HG03520 (cell line): ENCODE data around the gene AADACL3.
"Not testable (repeated sequence)": the region's sequence is repeated elsewhere in the genome, so short reads cannot be mapped to it uniquely, and the experiment has no call there.

Experiments
- ATAC-seq: cut with Tn5 transposase; IDR thresholded peaks from one replicate; pipeline ENCODE4 v1.9.1; 2021; ENCODE audit warnings: mild to moderate bottlenecking, moderate library complexity; ENCODE audit not compliant: unreplicated experiment

AADACL3 gene

GRCh38 chr1:12714710-12715475, 1.0 kb upstream of the AADACL3 start:
- ATAC-seq = no peak

- no peak for ATAC-seq
Measured at GRCh38 chr1:12717301-12717838, 1.5 kb downstream of the AADACL3 start.

GRCh38 chr1:12722626-12723025, 6.7 kb downstream of the AADACL3 start:
- ATAC-seq = no peak

DNA sequence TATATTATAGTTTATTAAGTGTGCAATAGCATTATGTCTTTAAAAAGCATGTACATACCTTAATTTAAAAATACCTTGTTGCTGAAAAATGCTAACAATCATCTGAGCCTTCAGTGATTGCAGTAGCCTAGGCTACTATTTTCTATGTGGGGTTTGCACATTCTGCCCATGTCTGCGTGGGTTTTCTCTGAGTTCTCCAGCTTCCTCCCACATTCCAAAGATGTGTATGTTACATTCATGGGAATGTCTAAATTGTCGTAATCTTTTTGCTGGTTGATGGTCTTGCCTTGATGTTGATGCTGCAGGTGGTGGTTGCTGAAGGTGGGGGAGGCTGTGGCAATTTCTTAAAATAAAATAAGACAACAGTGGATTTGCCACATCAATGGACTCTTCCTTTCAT, 12.5 kb downstream of the AADACL3 start:
- no peak for ATAC-seq

- ATAC-seq = no peak
Measured at GRCh38 chr1:12730156-12730555, 14.2 kb downstream of the AADACL3 start.

- ATAC-seq = not testable (repeated sequence)
Measured at GRCh38 chr1:12731084-12731483, 15.2 kb downstream of the AADACL3 start.

DNA sequence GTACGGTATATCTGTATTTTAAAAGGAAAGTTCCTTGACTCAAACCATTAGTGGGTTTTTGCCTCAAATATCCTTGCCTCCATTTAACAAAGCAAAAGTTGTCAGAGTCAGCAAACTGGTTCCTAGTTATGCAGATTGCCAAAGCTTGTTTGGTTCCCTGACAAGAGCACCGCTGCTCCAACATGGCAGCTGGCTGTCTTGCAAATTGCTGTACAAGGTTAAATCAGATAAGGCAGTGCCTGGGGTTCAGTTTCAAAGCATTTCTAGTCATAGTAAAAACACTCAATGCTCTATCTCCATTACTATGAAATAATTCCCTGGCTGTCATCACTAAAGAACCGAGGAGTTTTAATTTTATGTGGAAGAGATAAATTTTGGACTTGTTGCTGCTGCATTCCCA, 18.7 kb downstream of the AADACL3 start:
- no peak for ATAC-seq

GRCh38 chr1:12738934-12739333, 23.0 kb downstream of the AADACL3 start:
- no peak for ATAC-seq

DNA sequence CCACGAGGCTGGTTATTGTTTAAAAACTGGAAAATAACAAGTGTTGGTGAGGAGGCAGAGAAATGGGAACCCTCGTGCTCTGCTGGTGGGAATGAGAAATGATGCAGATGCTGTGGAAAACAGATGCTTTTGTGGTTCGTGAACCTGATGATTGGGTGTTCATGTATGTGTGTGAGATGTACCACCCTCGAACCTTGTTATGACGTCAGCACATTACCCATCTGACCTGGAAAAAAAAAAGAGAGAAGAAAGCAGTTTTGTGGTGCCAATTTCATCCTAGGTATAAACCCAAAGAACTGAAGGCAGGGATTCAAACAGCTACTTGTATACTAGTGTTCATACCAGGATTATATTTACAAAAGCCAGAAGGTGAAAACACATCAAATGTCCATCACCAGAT, 23.7 kb downstream of the AADACL3 start:
- no peak for ATAC-seq

DNA sequence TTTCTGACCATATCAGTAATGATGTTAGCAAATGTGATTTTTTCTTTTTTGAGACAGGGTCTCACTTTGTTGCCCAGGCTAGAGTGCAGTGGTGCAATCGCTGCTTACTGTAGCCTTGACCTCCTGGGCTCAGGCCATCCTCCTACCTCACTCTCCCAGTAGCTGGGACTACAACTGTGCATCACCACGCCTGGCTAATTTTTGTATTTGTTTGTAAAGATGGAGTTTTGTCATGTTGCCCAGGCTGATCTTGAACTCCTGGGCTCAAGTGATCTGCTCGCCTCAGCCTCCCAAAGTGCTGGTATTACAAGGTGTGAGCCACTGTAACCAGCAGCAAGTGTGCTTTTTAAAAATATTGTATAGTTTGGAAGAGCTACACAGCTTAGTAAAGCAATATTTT, 26.0 kb downstream of the AADACL3 start:
- ATAC-seq = no peak

DNA sequence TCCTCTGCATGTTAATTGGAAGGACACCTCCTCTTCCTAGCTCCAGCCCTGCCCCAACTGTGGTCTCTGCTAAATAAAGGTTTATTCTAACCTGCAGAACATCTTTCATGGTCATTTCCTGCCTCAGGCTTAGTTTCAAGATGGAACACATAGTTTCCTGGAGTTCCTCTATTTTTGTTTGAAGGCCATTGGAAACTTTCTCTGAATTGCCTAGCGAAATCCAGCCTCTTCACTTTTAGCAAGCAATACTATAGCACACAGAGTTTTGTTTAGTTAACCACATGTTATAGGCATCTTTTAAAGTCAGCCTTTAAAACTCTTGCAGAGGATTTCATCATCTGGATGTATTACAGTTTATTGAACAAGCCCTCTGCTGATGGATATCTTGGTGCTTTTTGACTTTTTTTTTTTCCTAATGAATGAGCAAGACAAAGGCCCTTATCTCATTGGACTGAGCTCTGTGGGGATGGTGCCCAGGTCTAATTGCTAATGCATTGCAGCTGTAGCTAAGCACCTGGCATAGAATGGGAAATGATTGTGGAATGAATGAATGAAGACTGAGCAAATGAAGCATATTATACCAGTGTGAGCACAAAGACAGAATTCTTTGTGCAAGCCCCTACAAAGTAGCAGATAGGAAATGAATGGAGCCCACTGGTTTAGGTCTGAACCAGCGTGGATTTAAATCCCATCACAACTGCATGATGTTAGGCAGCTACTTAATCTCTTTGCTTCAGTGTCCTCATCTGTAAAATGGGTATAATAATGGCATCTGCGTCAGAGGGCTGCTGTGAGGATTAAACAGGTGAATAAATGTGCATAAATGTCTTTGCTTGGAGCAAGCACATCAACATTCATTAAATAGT, 29.4 kb downstream of the AADACL3 start:
- ATAC-seq = no peak

- no peak for ATAC-seq
Measured at GRCh38 chr1:12745992-12746323, 30.0 kb downstream of the AADACL3 start, which contains the start of gene CFAP107. Gene CFAP107, plus strand, starts transcription at chr1:12746200. Its CDS starts 231 bp downstream, at chr1:12746431.

- no peak for ATAC-seq
Measured at GRCh38 chr1:12748778-12749355, 33.0 kb downstream of the AADACL3 start.

- no peak for ATAC-seq
Measured at GRCh38 chr1:12754738-12755137, 38.8 kb downstream of the AADACL3 start.

GRCh38 chr1:12756273-12756672, 40.4 kb downstream of the AADACL3 start:
- no peak for ATAC-seq

- ATAC-seq = no peak
Measured at GRCh38 chr1:12756768-12757413, 41.0 kb downstream of the AADACL3 start.

- ATAC-seq = no peak
Measured at GRCh38 chr1:12757836-12758235, 41.9 kb downstream of the AADACL3 start.

- no peak for ATAC-seq
Measured at GRCh38 chr1:12760256-12760795, 44.4 kb downstream of the AADACL3 start.

GRCh38 chr1:12761781-12762180, 45.9 kb downstream of the AADACL3 start:
- no peak for ATAC-seq

DNA sequence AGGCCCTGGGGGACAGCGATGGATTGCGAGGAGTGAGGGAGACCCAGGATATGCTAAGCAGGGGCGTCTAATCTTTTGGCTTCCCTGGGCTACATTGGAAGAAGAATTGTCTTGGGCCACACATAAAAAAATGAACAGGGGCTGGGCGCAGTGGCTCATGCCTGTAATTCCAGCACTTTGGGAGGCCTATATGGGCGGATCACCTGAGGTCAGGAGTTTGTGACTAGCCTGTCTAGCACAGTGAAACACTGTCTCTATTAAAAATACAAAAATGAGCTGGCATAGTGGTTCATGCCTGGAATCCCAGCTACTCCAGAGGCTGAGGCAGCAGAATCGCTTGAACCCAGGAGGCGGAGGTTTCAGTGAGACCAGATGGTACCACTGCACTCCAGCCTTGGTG, 46.9 kb downstream of the AADACL3 start:
- ATAC-seq = no peak

DNA sequence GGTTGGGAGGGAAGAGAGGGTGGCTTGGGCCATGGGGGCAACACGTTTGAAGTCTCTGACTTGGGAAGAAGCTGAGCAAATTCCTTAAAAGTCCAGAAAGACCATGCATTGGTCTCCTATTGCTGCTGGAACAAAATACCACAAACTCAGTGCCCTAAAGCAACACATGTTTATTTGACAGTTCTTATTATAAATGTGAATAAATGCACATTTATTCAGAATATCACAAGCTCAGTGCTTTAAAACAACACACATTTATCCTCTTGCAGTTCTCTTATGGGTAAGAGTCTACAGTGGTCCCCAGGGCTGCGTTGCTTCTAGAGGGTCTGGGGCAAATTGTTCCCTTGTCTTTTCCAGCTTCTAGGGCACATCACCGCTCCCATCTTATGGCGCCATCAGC, 47.6 kb downstream of the AADACL3 start:
- ATAC-seq = no peak
